Epithelial cell of esophagus (primary cell): Measurements from ENCODE around the gene NTN5.

ENCODE experiments used
- DNase-seq: peaks from one replicate; pipeline ENCODE4 v3.0.0; 2010; ENCODE audit warnings: low read depth
- H3K4me3 ChIP-seq: 2 replicates; pipeline ENCODE4 v1.5.1; 2011; ENCODE audit warnings: mild to moderate bottlenecking, low read length, control low read depth
- CTCF ChIP-seq: IDR thresholded peaks from 2 replicates; pipeline ENCODE4 v1.5.1; 2011; ENCODE audit warnings: low read depth, mild to moderate bottlenecking, low read length, control low read depth, inconsistent platforms; ENCODE audit not compliant: insufficient read depth; ENCODE audit errors: missing control alignments

NTN5 gene

GRCh38 chr19:48618278-48618915 lies 54.4 kb downstream of the NTN5 start:
- no peak for DNase-seq
- no peak for TF ChIP-seq CTCF
- H3K4me3 ChIP-seq: peak overlapping the region; percentile 94

- H3K4me3 ChIP-seq: peak overlapping the region; percentile 94
- no peak for TF ChIP-seq CTCF
- peak; percentile 49 for DNase-seq
Measured at GRCh38 chr19:48617146-48617937, 55.5 kb downstream of the NTN5 start.

- peak overlapping the region; percentile 94 for H3K4me3 ChIP-seq
- no peak for TF ChIP-seq CTCF
- DNase-seq: no peak
Measured at GRCh38 chr19:48616491-48617056, 56.2 kb downstream of the NTN5 start.

- no peak for DNase-seq
- TF ChIP-seq CTCF: no peak
- H3K4me3 ChIP-seq: no peak overlapping the region
Measured at GRCh38 chr19:48616041-48616436, 56.8 kb downstream of the NTN5 start.

- no peak for TF ChIP-seq CTCF
- no peak for DNase-seq
- no peak overlapping the region for H3K4me3 ChIP-seq
Measured at GRCh38 chr19:48615231-48616040, 57.4 kb downstream of the NTN5 start.

GRCh38 chr19:48614436-48615230 lies 58.2 kb downstream of the NTN5 start, which contains the start of gene FAM83E:
Gene FAM83E, minus strand, starts transcription at chr19:48615076. Its CDS starts 1,704 bp downstream, at chr19:48613372.
- TF ChIP-seq CTCF: peak; percentile 14
- H3K4me3 ChIP-seq: peak within 1 kb of the TSS; percentile 26
- DNase-seq: peak; percentile 82
